ENCODE data around the gene TMEM132A.

The TMEM132A gene

DNA sequence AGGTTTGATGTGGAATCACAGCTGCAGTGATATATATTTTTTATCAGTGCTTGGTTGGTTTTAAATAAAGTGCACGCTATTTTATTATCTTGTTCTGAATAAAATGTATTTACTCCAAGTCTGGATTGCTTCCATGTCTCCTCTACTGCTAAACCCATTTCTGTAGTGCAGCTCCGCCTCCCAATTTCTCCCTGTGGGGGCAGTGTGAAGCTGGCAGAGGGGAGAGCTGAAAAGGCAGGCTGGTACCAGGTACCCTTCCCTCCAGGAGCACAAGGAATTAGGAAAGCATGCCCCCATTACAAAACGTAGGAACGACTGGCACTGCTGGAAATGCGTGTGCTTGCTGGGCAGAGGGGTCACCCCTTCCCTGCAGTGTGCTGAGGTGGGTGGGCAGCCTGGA is 934 bp upstream of the TMEM132A start:
- no peak for DNase-seq

DNA sequence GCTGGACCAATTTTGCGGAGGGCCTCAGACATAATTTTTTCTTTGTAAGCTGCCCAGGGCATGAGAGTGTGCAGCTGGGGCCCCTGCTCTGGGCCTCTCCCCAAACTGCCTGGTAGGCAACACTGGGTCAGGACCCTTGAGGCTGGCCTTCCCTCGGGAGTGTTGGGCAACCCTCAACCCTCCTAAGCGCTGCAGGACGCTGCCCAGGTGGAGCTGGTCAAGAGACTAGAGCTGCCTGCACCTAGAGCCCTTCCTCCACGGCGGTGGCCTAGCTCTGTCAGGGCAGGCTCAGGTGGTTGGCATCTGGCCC is 505 bp upstream of the TMEM132A start:
- no peak for DNase-seq

DNA sequence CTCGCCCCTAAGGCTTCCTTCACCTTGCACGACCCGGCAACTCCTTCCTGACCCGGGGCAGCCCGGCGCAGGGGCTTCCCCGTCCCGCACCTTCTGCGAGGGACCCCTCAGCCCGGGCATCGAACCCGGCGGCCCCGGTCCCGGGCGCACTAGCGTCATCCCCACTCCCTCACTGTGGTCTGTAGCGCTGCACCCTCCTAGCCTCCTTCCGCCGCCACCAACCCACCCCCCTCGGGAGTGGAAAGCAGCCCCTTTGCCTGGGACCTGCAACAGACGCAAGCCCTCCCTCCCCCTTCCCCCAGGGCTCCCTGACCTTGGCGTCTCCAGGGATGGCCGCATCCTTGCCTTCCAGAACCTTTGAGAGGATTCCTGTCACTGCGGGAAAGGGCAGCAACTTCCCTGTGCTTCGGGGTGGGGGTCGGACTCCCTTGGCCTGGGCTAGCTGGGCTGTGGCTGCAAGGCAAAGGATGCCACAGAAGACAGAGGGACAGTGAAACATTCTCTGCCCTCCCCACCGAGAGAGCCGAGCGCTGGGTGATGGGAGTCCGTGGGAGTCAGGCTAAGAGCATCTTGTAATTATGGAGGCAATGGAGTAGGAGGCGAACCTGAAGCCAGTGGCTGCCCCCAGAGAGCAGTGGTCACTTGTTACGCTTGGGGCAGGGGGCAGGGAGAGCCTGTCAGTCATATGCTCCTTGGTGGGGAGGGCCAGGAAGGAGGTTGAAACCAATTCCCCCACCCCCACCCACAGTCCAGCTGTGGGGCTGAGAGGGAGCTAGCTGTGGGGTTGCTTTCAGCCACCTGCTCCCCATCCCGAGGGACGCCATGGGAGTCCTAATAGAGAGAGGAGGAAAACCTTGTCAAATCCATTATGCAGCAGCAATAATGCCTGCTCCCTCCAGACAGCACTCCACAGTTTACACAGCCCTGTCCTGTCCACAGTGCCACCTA is 920 bp downstream of the TMEM132A start:
- DNase-seq = no peak

DNA sequence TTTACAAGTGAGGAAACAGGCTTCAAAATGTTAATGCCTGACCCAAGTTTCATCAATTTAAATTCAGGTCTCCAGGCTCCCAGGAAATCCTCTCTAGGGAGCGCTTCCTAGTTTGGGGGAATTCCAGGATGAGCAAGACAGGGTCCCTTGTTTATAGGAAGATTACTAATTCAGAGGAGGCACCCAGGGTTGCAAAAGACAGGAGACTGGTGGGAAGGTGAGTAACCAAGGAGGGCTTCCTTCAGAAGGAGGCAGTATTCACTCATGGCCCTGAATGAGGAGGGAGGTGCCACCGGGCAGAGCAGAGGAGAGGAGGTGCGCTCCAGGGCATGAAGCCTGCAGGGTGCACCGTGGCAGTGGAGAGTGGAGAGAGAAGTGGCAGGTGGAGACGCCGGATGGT is 1.6 kb downstream of the TMEM132A start:
- DNase-seq = no peak

DNA sequence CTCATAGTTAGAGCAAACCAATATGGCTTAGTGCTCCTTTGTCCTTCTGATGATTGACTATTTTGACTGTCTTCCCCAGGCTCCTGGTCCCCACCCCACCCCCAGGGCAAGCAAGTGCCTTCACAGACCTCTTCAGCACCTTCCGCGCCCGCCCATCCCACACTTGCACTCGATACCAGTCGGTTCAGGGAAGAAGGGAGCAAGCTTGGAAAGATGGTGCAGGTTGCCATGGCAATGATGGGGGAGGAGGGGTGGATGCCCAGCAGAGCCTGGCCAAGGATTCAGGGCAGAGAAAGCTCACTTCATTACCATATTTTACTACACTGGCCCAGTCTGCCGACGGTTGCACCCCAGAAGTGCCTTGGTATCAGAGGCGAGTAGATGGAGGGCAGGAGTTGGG is 2.2 kb downstream of the TMEM132A start:
- DNase-seq = no peak

DNA sequence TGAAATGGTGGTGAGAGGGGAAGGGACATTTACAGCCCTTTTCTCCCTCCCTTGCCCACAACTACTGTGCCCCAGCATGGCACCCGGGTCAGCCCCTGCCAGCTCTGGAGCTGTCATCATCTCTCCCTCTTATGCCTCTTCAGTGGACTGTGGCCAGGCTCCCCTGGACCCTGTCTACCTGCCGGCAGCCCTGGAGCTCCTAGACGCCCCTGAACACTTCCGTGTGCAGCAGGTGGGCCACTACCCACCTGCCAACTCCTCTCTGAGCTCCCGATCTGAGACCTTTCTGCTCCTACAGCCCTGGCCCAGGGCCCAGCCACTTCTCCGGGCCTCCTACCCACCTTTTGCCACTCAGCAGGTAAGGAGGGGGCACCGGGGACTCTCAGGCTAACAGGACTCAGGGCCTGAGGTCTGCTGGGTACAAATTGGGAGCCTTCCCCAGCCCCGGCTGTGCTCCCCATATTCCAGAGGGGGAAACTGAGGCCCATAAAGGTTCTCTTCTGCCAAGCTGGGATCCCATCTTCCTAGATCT is 2.9 kb downstream of the TMEM132A start:
- DNase-seq = no peak

DNA sequence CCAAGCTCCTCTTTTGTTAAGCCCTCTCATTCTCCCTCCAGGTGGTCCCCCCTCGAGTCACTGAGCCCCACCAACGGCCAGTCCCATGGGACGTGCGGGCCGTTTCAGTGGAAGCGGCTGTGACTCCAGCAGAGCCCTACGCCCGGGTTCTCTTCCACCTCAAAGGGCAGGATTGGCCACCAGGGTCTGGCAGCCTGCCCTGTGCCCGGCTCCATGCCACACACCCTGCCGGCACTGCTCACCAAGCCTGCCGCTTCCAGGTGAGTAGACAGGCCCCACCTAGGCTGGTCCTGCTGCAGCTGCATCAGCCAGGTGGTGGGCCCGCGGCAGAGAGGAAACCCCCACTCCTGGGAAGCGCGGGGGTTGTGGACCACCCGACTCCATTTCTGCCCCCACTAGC is 3.3 kb downstream of the TMEM132A start:
- DNase-seq = no peak

DNA sequence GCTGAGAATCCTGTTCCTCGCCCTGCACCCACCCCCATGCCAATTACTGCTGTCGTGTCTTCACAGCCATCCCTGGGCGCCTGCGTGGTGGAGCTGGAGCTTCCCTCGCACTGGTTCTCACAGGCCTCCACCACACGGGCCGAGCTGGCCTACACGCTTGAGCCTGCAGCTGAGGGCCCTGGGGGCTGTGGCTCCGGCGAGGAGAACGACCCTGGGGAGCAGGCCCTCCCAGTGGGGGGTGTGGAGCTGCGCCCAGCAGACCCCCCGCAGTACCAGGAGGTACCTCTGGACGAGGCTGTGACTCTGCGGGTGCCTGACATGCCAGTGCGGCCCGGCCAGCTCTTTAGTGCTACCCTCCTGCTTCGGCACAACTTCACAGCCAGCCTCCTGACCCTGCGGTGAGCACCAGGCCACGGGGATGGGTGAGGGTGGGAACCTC is 4.3 kb downstream of the TMEM132A start:
- DNase-seq = no peak

DNA sequence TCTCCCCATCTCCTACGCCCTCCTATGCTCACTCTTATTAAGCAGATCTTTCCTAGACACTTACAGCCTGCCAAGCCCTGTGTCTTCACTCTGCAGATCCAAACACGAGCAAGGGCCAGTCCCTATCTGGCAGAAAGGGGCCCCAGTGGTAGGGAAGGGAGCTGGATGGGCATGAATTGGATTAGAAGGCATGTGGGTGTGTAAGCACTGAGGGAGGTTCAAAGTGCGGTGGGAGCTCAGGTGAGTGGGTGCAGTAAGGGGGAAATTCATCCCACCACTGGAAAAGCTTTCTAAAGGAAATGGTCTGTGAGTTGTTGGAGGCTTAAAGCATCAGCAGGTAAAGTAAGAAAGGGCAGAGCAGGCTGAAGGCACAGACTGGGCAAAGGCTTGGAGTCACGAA is 5.5 kb downstream of the TMEM132A start:
- DNase-seq = no peak

DNA sequence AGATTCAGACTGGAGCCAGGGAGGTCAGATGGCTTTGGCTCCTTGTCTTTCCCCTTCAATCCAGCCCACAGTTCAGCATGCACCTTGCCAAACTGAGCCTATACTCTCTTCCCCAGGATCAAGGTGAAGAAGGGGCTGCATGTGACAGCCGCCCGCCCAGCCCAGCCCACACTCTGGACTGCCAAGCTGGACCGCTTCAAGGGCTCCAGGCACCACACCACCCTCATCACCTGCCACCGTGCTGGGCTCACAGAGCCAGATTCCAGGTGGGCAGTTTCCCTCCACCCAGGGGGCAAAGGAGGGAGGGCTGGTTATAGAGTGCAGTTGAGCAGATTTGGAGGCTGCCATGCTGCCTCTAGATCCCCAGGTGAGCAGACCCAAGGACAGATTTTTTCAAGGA is 6.1 kb downstream of the TMEM132A start:
- no peak for DNase-seq

DNA sequence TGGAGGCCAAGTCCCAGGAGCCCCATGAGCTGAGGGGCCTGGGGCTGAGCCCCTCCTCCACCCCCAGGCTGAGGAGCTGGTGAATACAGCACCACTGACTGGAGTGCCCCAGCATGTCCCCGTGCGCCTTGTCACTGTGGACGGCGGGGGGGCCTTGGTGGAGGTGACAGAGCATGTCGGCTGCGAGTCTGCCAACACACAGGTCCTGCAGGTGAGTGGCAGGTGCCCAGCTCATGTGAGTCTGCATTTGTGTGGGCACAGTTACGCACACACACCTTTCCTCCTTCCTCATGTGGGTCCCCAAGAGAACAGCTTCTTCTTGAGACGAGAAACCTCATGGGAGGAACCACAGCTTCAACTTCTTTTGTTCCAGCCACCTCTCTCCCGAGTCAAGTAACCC is 7.7 kb downstream of the TMEM132A start:
- no peak for DNase-seq

DNA sequence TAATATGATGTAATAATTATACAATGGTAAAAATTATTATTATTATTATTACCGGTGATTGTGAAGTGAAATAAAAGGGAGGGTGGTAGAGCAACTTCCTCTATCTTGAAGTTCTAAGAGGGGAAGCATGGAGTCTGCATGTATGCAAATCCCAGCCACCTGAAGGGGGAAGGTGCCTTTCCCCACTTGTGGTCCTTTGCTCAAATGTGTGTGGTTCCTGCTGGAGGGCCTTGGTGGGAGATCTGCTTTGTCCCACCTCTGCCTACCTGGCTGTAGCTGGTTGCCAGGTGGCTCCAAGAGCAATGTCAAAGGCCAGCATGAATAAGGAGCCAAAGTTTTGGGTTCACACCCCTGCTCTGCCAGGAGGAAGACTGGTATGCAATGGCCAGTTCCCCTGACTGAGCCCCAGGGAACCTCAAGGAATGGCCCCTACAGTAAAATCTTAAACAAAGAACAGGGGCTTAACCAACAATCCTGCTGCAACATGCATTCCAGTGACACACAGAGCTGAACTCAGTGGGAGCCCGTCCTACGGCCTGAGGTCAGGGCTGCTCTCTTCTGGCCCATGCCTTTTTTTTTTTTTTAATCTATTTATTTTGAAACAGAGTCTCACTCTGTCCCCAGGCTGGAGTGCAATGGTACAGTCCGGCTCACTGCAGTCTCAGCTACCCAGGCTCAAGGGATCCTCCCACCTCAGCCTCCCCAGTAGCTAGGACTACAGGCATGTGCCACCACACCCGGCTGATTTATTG is 8.5 kb downstream of the TMEM132A start:
- no peak for DNase-seq

DNA sequence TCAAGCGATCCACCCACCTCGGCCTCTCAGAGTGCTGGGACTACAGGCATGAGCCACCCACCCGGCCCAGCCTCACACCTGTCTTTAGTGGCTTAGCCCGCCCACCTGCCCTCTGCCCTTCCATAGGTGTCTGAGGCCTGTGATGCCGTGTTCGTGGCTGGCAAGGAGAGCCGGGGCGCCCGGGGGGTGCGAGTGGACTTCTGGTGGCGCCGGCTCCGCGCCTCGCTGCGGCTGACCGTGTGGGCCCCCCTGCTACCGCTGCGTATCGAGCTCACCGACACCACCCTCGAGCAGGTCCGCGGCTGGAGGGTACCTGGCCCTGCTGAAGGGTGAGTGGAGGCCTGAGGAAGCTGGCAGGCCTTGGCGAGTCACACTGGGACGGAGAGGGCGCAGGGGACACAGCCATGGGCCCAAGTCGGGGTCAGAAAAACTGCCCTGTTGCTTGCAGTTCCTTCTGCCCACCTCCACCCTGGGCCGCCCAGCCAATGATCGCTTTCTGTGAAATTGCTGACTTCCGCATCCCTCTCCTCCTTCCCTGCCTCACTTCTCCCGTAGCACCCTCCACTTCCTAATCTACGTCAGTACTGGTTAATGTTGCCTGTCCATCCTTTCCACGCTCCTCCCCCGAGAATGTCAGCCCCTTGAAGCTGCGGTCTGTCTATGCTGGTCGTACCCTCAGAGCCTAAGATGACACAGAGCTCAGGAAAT is 9.3 kb downstream of the TMEM132A start:
- DNase-seq = no peak

DNA sequence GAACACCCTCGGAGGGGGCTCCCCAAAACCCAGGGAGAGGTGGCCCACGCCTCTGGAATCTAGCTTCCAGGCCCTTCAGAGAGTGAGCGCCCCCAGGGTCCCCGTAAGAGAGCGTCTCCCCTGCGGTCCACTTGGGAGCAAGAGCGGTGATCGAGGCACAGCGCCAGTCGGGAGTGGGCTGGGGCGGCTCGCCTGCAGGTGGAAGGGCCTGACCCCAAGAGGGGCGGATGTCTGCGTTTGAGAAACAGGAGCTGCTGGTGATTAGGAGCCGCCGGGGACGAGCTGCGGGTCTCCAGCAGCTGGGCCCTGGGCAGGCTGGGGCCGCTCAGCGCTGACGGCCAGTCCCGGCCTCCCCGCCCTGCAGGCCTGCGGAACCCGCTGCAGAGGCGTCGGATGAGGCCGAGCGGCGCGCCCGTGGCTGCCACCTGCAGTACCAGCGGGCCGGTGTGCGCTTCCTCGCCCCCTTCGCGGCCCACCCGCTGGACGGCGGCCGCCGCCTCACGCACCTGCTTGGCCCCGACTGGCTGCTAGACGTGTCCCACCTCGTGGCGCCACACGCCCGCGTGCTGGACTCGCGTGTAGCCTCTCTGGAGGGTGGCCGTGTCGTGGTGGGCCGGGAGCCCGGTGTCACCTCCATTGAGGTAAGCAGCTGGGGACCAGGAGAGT is 10.0 kb downstream of the TMEM132A start:
- no peak for DNase-seq

DNA sequence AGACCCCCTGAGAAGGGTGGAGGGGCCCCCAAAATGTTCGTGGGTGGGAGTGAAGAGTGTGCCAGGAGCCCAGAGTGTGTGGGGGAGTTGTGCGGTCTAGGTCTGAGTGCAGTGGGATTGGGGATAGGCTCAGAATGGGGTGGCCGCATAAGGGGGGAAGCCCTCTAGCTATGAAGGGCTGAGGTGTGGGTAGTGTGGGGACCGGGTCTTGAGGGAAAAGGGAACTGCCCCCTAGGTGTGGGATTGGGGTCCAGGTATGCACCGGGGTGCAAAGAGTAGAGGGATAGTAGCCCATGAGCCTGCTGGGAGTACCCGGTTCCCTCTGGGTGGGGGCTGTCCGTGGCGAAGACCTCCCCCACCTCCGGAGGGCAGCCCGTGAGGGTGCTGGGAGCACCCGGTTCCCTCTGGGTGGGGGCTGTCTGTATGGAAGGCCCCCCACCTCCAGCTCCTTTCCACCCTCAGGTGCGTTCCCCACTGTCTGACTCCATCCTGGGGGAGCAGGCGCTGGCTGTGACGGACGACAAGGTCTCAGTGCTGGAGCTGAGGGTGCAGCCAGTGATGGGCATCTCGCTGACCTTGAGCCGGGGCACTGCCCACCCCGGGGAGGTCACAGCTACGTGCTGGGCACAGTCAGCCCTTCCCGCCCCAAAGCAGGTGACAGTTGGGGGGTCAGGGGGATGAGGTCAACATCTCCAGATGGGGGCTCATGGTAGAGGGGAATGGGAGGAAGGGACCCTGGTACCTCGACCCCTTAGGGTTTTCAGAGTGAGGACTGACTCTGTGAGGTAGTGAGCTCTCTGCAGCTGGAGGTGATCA is 10.7 kb downstream of the TMEM132A start:
- no peak for DNase-seq

DNA sequence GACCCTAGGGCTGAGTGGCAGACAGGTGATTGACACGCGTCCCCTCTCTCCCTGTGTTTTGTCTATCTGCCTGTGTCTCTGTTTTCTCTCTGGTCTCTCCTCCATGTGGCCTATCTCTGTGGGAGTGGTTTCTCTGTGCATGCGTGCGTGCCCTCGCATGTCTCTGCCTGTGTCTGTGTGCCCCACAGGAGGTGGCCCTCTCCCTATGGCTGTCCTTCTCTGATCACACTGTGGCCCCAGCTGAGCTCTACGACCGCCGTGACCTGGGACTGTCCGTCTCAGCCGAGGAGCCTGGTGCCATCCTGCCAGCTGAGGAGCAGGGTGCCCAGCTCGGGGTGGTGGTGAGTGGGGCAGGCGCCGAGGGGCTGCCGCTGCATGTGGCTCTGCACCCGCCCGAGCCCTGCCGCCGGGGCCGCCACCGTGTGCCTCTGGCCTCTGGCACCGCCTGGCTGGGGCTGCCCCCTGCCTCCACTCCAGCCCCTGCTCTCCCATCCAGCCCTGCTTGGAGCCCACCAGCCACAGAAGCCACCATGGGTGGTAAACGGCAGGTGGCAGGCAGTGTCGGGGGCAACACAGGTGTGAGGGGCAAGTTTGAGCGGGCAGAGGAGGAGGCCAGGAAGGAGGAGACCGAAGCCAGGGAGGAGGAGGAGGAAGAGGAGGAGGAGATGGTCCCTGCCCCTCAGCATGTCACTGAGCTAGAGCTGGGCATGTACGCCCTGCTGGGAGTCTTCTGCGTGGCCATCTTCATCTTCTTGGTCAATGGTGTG is 11.6 kb downstream of the TMEM132A start:
- DNase-seq = no peak

DNA sequence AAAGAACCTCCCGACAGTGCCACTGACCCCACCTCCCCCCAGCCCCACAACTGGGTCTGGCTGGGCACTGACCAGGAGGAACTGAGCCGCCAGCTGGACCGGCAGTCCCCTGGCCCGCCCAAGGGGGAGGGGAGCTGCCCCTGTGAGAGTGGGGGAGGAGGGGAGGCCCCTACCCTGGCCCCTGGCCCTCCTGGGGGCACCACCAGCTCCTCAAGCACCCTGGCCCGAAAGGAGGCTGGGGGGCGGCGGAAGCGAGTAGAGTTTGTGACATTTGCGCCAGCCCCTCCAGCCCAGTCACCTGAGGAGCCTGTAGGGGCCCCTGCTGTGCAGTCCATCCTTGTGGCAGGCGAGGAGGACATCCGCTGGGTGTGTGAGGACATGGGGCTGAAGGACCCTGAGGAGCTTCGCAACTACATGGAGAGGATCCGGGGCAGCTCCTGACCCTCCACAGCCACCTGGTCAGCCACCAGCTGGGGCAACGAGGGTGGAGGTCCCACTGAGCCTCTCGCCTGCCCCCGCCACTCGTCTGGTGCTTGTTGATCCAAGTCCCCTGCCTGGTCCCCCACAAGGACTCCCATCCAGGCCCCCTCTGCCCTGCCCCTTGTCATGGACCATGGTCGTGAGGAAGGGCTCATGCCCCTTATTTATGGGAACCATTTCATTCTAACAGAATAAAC is 12.3 kb downstream of the TMEM132A start:
- no peak for DNase-seq

DNA sequence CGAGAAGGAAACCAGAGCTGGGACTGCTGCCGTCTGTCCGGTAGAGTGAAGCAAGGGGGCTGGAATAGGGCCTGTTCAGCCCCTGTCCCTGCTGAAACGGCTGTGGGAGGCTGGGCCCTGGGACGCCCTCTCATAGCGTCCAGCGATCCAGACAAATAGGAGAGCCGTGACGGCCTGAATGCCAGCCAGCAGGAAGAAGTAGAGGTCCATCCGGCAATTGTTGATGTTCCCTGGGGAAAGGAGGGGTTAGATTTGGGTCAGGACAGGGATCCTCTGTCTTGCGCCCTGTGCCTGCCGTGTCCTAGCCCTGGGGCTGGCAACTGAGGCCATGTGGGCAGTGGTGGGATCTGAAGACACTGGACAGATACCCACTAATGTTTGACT is 12.9 kb downstream of the TMEM132A start:
- no peak for DNase-seq

DNA sequence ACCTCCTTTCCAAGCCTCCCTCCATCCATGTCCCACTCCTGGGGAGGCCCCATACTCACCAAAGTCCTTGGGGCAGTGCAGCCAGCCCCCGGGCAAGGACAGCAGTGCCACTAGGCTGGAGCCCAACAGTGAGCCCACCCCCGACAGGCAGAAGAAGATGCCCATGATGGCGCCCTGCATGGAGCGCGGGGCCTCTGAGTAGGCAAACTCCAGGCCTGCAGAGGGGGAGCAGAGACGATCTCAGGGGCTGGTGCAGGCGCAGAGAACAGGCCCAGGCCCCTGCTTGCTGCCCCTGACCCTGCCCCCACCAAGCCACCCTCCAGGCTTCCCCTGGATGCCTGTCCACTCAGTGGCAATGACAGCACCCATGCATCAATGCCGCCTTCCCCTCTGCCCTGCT is 13.6 kb downstream of the TMEM132A start:
- DNase-seq = no peak

DNA sequence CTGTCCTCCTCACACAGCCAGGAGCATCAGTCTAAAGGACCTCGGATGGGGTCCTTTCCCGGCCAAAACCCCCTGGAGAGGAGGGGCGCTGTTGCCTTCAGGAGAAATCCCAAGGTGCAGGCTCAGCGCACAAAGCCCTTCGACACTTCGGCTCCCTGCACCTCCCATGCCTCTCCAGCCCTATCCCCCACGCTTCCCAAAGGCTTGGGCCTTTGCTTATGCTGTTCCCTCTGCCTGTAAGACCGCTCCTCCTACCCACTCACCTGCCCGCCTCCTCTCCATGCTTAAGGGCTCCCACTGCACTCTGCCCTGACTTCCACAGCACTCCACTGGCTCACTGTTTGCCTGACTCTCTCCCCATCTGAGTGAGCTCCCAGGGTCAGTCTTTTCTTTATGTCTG is 14.2 kb downstream of the TMEM132A start:
- no peak for DNase-seq

DNA sequence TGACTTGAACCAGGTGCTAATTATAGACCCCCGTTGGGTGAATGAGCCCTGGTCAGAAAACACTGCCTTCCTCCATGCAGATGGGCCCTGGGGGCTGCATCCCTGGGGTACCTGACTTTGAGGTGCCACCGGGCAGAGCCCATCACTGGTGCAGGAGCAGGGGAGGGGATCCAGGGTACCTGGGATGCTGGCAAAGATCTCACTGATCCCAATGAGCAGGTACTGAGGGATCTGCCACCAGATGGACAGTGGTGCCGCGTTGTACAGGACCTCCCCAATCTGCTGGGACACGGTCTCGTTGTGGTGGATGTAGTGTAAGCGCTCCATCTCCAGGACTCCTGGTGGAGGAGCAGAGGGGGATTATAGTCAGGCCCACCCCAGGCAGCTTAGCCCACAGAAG is 15.0 kb downstream of the TMEM132A start:
- no peak for DNase-seq

Data from activated CD4-positive, alpha-beta T cell treated with anti-CD3 and anti-CD28 coated beads, Interleukin-2, amount 50 U/mL, for 1 hour (primary cell).